A673 (cell line): ENCODE measurements around the gene GMIP. TPM values are rescaled to one million over a fixed set of nuclear protein-coding genes. Genes with fewer than 3 reads are reported as not detected.

Experiments used
- BruUV-seq: library from RNA; stranded (reverse); fragments of 400-500 nt; replicated peaks from 2 replicates; lab custom pipeline; 2021; lab: Mats Ljungman, UMichigan
- CTCF ChIA-PET: fragments of 300-600 bp; sonication (Branson Sonifier 250); formaldehyde crosslinking; loops from one replicate; lab custom pipeline; 2022; ENCODE audit warnings: antibody characterized with exemption; lab: Charles Lee
- POLR2A ChIA-PET: fragments of 300-600 bp; sonication (Branson Sonifier 250); formaldehyde crosslinking; loops from one replicate; lab custom pipeline; 2022; ENCODE audit warnings: antibody characterized with exemption; ENCODE audit not compliant: low non-redundant PET; lab: Charles Lee
- DNase-seq: peaks from one replicate; pipeline ENCODE4 v3.0.0-alpha.2; 2015; ENCODE audit warnings: low spot score
- H3K27ac ChIP-seq: fragments of 200-600 bp; sonication (generic); 2 replicates; pipeline ENCODE4 v1.5.1; 2016; ENCODE audit warnings: mixed run types, low read depth, mild to moderate bottlenecking, mixed read lengths, antibody characterized with exemption, low read length; ENCODE audit not compliant: poor library complexity, severe bottlenecking
- H3K27me3 ChIP-seq: fragments of 200-600 bp; sonication (generic); replicated peaks from 2 replicates; pipeline ENCODE4 v1.6.1; 2017; ENCODE audit warnings: mixed run types, low read depth, mild to moderate bottlenecking, mixed read lengths, antibody characterized with exemption, low read length; ENCODE audit not compliant: insufficient read depth, poor library complexity
- H3K36me3 ChIP-seq: fragments of 200-600 bp; sonication (generic); 2 replicates; pipeline ENCODE4 v1.6.1; 2016; ENCODE audit warnings: mixed run types, mild to moderate bottlenecking, mixed read lengths, antibody characterized with exemption, low read length; ENCODE audit not compliant: insufficient read depth, poor library complexity, severe bottlenecking
- H3K4me1 ChIP-seq: fragments of 200-600 bp; sonication (generic); 2 replicates; pipeline ENCODE4 v1.6.1; 2017; ENCODE audit warnings: mixed run types, mild to moderate bottlenecking, mixed read lengths, antibody characterized with exemption, low read length; ENCODE audit not compliant: insufficient read depth, poor library complexity, severe bottlenecking
- H3K4me3 ChIP-seq: fragments of 200-600 bp; sonication (generic); 2 replicates; pipeline ENCODE4 v1.5.1; 2016; ENCODE audit warnings: low read depth, mixed run types, mild to moderate bottlenecking, mixed read lengths, low read length; ENCODE audit not compliant: poor library complexity, severe bottlenecking
- H3K9me3 ChIP-seq: fragments of 200-600 bp; sonication (generic); 2 replicates; pipeline ENCODE4 v1.6.1; 2016; ENCODE audit warnings: mixed run types, low read depth, mild to moderate bottlenecking, mixed read lengths, antibody characterized with exemption, low read length; ENCODE audit not compliant: poor library complexity, severe bottlenecking
- CTCF ChIP-seq: fragments of 300-800, 200-600 bp; sonication (generic); conservative IDR thresholded peaks from 2 replicates; pipeline ENCODE4 v1.5.1; 2017; ENCODE audit warnings: low read depth, mild to moderate bottlenecking, antibody characterized with exemption, low read length, moderate library complexity, mixed read lengths
- EZH2 ChIP-seq: fragments of 200-600 bp; sonication (generic); IDR thresholded peaks from 2 replicates; pipeline ENCODE4 v1.6.1; 2017; ENCODE audit warnings: borderline replicate concordance, low read depth, mild to moderate bottlenecking, mixed read lengths, antibody characterized with exemption, low read length; ENCODE audit not compliant: poor library complexity, severe bottlenecking
- intact Hi-C: fragments of 100-400 bp; cut with micrococcal nuclease; formaldehyde crosslinking; loops from one replicate; pipeline ENCODE4 v1.10.0; 2022; ENCODE audit not compliant: unreplicated experiment
- total RNA-seq: library from RNA; stranded (reverse); gene quantifications from 2 replicates; pipeline ENCODE4 v1.2.3, GENCODE V29; 2021

The GMIP gene
- total RNA-seq, 1 experiment from 2014 or later: 9.0 TPM

DNA sequence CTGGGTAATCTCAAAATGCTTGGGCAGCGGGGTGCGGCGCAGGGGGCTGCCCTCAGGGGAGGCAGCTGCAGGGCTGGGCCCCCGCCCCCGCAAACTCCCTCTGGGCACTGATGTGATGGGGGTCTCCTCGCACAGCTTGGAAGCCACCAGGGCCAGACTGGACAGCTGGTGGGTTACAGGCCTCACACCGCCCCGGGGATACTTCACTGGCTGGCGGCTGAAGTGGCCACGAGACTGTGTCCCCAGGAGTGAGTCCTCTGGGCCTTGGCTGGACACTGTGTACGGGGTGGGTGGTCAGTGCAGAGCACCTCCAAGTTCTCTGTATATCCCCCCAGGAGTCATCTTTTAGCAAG is 13.4 kb downstream of the GMIP start:
- no peak overlapping the region for H3K4me3 ChIP-seq
- H3K27ac ChIP-seq: no peak overlapping the region
- H3K36me3 ChIP-seq: no peaks in the 10 kb centered on the region
- ChIA-PET CTCF (no interaction called here), POLR2A (no interaction called here)
- DNase-seq: no peak
- peaks cover 17% of the 10 kb centered on the region for H3K4me1 ChIP-seq
- intact Hi-C loops: no loop called here
- BruUV-seq: no TSS peak
- H3K27me3 ChIP-seq: no peaks in the 10 kb centered on the region
- H3K9me3 ChIP-seq: no peaks in the 10 kb centered on the region
- TF ChIP-seq CTCF: no peak
- TF ChIP-seq EZH2: no peak

GRCh38 chr19:19628501-19629134 is 14.8 kb downstream of the GMIP start:
- DNase-seq: peak; percentile 48
- TF ChIP-seq CTCF (no peak), EZH2 (no peak)
- ChIA-PET CTCF (interaction anchor here (0.6 kb wide), 1 partner anchor 471 kb away, joined by 5 read pairs; no protein-coding TSS in a partner anchor), POLR2A (no interaction called here)
- BruUV-seq: no TSS peak
- Histone ChIP-seq H3K4me3 (peak overlapping the region; percentile 80), H3K27me3 (no peaks in the 10 kb centered on the region), H3K4me1 (peaks cover 17% of the 10 kb centered on the region), H3K27ac (peak overlapping the region; percentile 65), H3K36me3 (no peaks in the 10 kb centered on the region), H3K9me3 (no peaks in the 10 kb centered on the region)
- intact Hi-C loops: loop anchor here (2.0 kb wide), 1 partner anchor 38 kb away; no protein-coding TSS in a partner anchor

DNA sequence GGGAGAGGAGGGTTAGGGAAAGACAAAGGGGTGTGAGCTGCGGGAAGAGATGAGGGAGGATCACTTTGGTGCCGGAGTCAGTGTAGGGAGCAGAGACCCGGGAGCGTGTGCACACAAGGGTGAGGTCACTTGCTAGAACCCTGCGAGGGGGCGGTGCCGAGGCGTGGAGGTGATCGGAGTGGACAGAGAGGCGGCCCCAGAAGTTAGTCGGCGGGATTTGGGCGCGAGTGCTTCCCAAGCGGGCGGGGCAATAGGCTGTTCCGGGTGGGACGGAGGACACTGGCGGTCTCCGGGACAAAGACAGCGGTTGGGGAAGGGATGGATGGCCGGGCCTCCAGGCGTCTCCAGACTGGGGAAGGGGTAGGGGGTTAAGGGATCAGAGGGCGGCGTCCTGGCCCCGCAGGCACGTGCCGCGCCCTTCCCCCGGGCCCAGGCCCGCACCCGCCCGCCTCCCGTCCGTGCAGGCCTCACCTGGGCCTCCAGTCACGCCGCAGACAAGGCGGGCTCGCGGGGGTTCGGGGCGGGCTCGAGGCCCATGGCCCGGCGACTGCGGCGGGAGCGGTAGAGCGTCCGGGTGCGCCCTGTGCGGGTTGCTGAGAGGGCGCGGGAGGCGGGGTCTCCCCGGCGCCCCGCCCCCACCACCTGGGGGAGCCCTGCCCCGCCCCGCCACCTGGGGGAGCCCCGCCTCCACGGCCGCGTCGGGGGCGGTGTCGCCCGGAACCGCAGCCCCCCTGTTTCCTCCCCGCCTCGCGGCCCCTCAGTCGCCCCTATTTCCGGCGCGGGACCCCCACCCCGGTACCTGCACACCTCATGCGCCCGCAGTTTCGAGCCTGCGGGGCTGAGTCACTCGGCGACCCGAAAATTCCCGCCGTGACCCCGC is 15.6 kb downstream of the GMIP start, which contains the start of gene LPAR2:
LPAR2 (minus strand) TSS at position 600 of the 880 bp plus-strand sequence. CDS start 945 bp downstream, outside the sequence.
- BruUV-seq: no TSS peak
- H3K4me3 ChIP-seq: peak within 1 kb of the TSS; percentile 80
- intact Hi-C loops: loop anchor here (2.0 kb wide), 1 partner anchor 37 kb away; no protein-coding TSS in a partner anchor
- CTCF ChIA-PET: interaction anchor here (0.5 to 0.6 kb wide), 3 partner anchors 15 to 470 kb away, joined by 4 to 8 read pairs (median 5); no protein-coding TSS in a partner anchor
- no peaks in the 10 kb centered on the region for H3K27me3 ChIP-seq
- H3K9me3 ChIP-seq: no peaks in the 10 kb centered on the region
- H3K4me1 ChIP-seq: peaks cover 17% of the 10 kb centered on the region
- POLR2A ChIA-PET: no interaction called here
- TF ChIP-seq CTCF: no peak
- no peak for TF ChIP-seq EZH2
- peak; percentile 55 for DNase-seq
- H3K36me3 ChIP-seq: no peaks in the 10 kb centered on the region
- peak within 1 kb of the TSS; percentile 65 for H3K27ac ChIP-seq
